Calu3 (cell line): ENCODE measurements around the gene WBP2NL. TPM values are rescaled to one million over a fixed set of nuclear protein-coding genes. Genes with fewer than 3 reads are reported as not detected.

Experiments used
- BruUV-seq: library from RNA; stranded (reverse); fragments of 400-500 nt; replicated peaks from 2 replicates; lab custom pipeline; 2021; lab: Mats Ljungman, UMichigan
- CTCF ChIA-PET: fragments of 300-600 bp; sonication (Branson Sonifier 250); formaldehyde crosslinking; loops from one replicate; lab custom pipeline; 2022; ENCODE audit warnings: antibody characterized with exemption; lab: Charles Lee
- DNase-seq: peaks from one replicate; pipeline ENCODE4 v3.0.0; 2022
- H3K27ac Mint-ChIP-seq: one replicate; pipeline ENCODE4 v1.8.0; 2022; ENCODE audit warnings: mixed read lengths; ENCODE audit not compliant: unreplicated experiment
- H3K27me3 Mint-ChIP-seq: one replicate; pipeline ENCODE4 v1.8.0; 2022; ENCODE audit warnings: mixed read lengths; ENCODE audit not compliant: unreplicated experiment
- H3K36me3 Mint-ChIP-seq: one replicate; pipeline ENCODE4 v1.8.0; 2022; ENCODE audit warnings: mild to moderate bottlenecking, moderate library complexity, mixed read lengths; ENCODE audit not compliant: insufficient read depth, unreplicated experiment
- H3K4me1 Mint-ChIP-seq: one replicate; pipeline ENCODE4 v1.8.0; 2022; ENCODE audit warnings: mild to moderate bottlenecking, low read depth, mixed read lengths; ENCODE audit not compliant: unreplicated experiment
- H3K4me3 Mint-ChIP-seq: one replicate; pipeline ENCODE4 v1.8.0; 2022; ENCODE audit warnings: mild to moderate bottlenecking, low read depth, moderate library complexity, mixed read lengths; ENCODE audit not compliant: unreplicated experiment
- H3K9me3 Mint-ChIP-seq: one replicate; pipeline ENCODE4 v1.8.0; 2022; ENCODE audit warnings: low read depth, mixed read lengths; ENCODE audit not compliant: unreplicated experiment
- intact Hi-C: fragments of 100-400 bp; cut with micrococcal nuclease; formaldehyde crosslinking; loops from one replicate; pipeline ENCODE4 v1.10.0; 2022; ENCODE audit not compliant: unreplicated experiment
- total RNA-seq: library from RNA; stranded (reverse); gene quantifications from 2 replicates; pipeline ENCODE4 v1.2.3, GENCODE V29; 2022
- TF ChIP-seq, protein P1 (sequence below): fragments of 200-600 bp; IDR thresholded peaks from one replicate; pipeline ENCODE4 v1.8.0; 2022; ENCODE audit warnings: antibody characterized with exemption; ENCODE audit not compliant: unreplicated experiment

WBP2NL gene
- total RNA-seq, 1 experiment from 2014 or later: 2.8 TPM

DNA sequence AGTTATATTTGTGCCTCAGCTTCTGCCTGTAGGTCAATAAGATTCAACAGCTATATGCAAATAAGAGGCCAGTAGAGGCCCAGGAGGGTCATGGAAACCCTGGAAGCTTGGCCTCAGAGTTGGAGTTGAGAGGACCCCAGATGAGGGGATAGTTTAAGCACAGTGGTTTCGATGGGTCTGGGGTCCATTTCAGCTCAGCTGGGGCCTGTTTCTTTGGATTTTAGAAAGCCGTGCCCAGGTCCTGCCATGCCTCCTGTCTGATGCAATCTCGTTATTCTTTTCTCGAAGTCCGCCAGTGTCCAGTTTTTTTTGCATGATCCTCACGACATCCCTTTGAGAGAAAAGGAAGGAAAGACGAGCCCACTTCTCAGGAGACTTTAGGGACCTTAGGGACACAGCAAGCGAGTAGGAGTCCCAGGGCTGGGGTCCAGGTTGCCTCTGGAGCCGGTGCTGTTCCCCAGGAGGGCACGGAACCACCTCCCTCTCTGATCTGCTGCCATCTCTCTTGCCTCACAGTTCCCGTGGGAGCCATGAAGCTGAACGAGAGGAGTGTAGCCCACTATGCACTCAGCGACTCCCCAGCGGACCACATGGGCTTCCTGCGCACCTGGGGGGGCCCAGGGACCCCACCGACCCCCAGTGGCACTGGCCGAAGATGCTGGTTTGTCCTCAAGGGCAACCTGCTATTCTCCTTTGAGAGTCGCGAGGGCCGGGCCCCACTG, 78.3 kb downstream of the WBP2NL start:
- Mint-ChIP-seq H3K4me1 (no peaks in the 10 kb centered on the region), H3K36me3 (peaks cover 25% of the 10 kb centered on the region), H3K4me3 (no peak overlapping the region), H3K27ac (no peak overlapping the region), H3K9me3 (no peaks in the 10 kb centered on the region), H3K27me3 (no peaks in the 10 kb centered on the region)
- BruUV-seq: no TSS peak
- CTCF ChIA-PET: no interaction called here
- intact Hi-C loops: no loop called here
- TF ChIP-seq, protein P1, sequence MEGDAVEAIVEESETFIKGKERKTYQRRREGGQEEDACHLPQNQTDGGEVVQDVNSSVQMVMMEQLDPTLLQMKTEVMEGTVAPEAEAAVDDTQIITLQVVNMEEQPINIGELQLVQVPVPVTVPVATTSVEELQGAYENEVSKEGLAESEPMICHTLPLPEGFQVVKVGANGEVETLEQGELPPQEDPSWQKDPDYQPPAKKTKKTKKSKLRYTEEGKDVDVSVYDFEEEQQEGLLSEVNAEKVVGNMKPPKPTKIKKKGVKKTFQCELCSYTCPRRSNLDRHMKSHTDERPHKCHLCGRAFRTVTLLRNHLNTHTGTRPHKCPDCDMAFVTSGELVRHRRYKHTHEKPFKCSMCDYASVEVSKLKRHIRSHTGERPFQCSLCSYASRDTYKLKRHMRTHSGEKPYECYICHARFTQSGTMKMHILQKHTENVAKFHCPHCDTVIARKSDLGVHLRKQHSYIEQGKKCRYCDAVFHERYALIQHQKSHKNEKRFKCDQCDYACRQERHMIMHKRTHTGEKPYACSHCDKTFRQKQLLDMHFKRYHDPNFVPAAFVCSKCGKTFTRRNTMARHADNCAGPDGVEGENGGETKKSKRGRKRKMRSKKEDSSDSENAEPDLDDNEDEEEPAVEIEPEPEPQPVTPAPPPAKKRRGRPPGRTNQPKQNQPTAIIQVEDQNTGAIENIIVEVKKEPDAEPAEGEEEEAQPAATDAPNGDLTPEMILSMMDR: no peak
- no peak for DNase-seq

DNA sequence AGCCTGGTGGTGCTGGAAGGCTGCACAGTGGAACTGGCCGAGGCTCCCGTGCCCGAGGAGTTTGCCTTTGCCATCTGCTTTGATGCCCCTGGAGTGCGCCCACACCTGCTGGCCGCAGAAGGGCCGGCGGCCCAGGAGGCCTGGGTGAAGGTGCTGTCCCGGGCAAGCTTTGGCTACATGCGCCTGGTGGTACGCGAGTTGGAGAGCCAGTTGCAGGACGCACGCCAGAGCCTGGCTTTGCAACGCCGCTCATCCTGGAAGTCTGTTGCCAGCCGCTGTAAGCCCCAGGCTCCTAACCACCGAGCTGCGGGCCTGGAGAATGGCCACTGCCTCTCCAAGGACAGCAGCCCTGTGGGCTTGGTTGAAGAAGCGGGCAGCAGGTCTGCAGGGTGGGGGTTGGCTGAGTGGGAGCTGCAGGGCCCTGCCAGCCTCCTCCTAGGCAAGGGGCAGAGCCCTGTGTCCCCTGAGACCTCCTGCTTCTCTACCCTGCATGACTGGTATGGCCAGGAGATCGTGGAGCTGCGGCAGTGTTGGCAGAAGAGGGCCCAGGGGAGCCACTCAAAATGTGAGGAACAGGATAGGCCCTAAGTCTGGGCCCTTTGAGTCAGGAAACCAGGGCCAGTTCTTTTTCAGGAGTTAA, 79.0 kb downstream of the WBP2NL start:
- Mint-ChIP-seq H3K4me1 (no peaks in the 10 kb centered on the region), H3K9me3 (no peaks in the 10 kb centered on the region), H3K4me3 (no peak overlapping the region), H3K36me3 (peaks cover 25% of the 10 kb centered on the region), H3K27me3 (no peaks in the 10 kb centered on the region), H3K27ac (no peak overlapping the region)
- TF ChIP-seq, protein P1: no peak
- CTCF ChIA-PET: interaction anchor here (3.1 kb wide), 1 partner anchor 13 kb away, joined by 17 read pairs; the partner anchor contains the start of gene NDUFA6
- no TSS peak for BruUV-seq
- no peak for DNase-seq
- intact Hi-C loops: no loop called here

Other genes with a start within 250 kb of the WBP2NL start
- 18.4 and 20.1 TPM in 2 replicates for gene CCDC134, start 198.1 kb upstream of the WBP2NL start, total RNA-seq
- gene SREBF2, start 165.7 kb upstream of the WBP2NL start, total RNA-seq: 145 and 159 TPM in 2 replicates
- not detected in 2 replicates for gene SHISA8, start 83.7 kb upstream of the WBP2NL start, total RNA-seq
- gene TNFRSF13C, start 72.0 kb upstream of the WBP2NL start, total RNA-seq: 1.4 and 1.5 TPM in 2 replicates
- gene CENPM, start 51.6 kb upstream of the WBP2NL start, total RNA-seq: 46.7 and 69.3 TPM in 2 replicates
- gene SEPTIN3, start 29.3 kb upstream of the WBP2NL start, total RNA-seq: 3.2 and 3.4 TPM in 2 replicates
- 24.3 and 27.2 TPM in 2 replicates for gene NAGA, start 72.0 kb downstream of the WBP2NL start, total RNA-seq
- gene PHETA2, start 75.5 kb downstream of the WBP2NL start, total RNA-seq: 1.3 and 1.5 TPM in 2 replicates
- 60.8 and 65.5 TPM in 2 replicates for gene SMDT1, start 80.9 kb downstream of the WBP2NL start, total RNA-seq
- gene NDUFA6, start 92.0 kb downstream of the WBP2NL start, total RNA-seq: 61.6 and 68.0 TPM in 2 replicates
- gene CYP2D6, start 132.0 kb downstream of the WBP2NL start, total RNA-seq: 9.3 and 10.7 TPM in 2 replicates